ENCODE data around the gene SMYD3. TPM values are rescaled to one million over a fixed set of nuclear protein-coding genes. Genes with fewer than 3 reads are reported as not detected.

Gene SMYD3
- total and polyA plus RNA-seq, 9 of the 15 experiments (the other 6 are each of a cell fraction or from before 2014, with no cell fraction given), result 128 to 440 (median 197) TPM

- TF ChIP-seq GTF2E2 (tag; IDR thresholded peaks at IDR 0.05), result no peak
- peak in 1 of 2 experiments; percentile 37 for TF ChIP-seq E2F6 (IDR thresholded peaks at IDR 0.05; ENCODE audit: borderline replicate concordance in 1 of 2, extremely low read depth in 1 of 2, insufficient read depth in 1 of 2, insufficient read length in 1 of 2, low read depth in 1 of 2, low read length in 1 of 2, poor library complexity in 1 of 2, severe bottlenecking in 1 of 2)
- TF ChIP-seq NCOA4 (IDR thresholded peaks at IDR 0.05; ENCODE audit: partially characterized antibody), result no peak
- TF ChIP-seq STAT5B (CRISPR knock-in tag; IDR thresholded peaks at IDR 0.05), result no peak
- TF ChIP-seq ZSCAN29 (IDR thresholded peaks at IDR 0.05), result no peak
- no peak for TF ChIP-seq MITF (IDR thresholded peaks at IDR 0.05)
- TF ChIP-seq MTA3 (IDR thresholded peaks at IDR 0.05; ENCODE audit: borderline replicate concordance), result 0 out of 2 replicates have a peak, but pooled peaks have one; percentile 17
- TF ChIP-seq TCFL5 (CRISPR knock-in tag; conservative IDR thresholded peaks at IDR 0.05), result no peak
- TF ChIP-seq CCNT2 (IDR thresholded peaks at IDR 0.05; ENCODE audit: borderline replicate concordance, extremely low read depth, insufficient read length, low read depth, low read length), result no peak
- peak; percentile 50 for TF ChIP-seq CREM (IDR thresholded peaks at IDR 0.05; ENCODE audit: low read depth)
- TF ChIP-seq KDM4B (IDR thresholded peaks at IDR 0.05; ENCODE audit: borderline replicate concordance in 2 of 2, low read depth in 1 of 2), result no peak
- TF ChIP-seq RBM17 (IDR thresholded peaks at IDR 0.05; ENCODE audit: borderline replicate concordance, low read depth, low read length), result no peak
- TF ChIP-seq RFX7 (CRISPR knock-in tag; IDR thresholded peaks at IDR 0.05), result no peak
- no peak for TF ChIP-seq PREB (CRISPR knock-in tag; IDR thresholded peaks at IDR 0.05)
- no peak for TF ChIP-seq ILK (tag; IDR thresholded peaks at IDR 0.05; ENCODE audit: borderline replicate concordance, low read depth)
- TF ChIP-seq E2F8 (IDR thresholded peaks at IDR 0.05; ENCODE audit: low read depth, partially characterized antibody), result no peak
- no peak for TF ChIP-seq ZNF780A (CRISPR knock-in tag; IDR thresholded peaks at IDR 0.05)
- TF ChIP-seq TCF15 (CRISPR knock-in tag; IDR thresholded peaks at IDR 0.05), result no peak
- no peak for TF ChIP-seq DNMT1 (IDR thresholded peaks at IDR 0.05)
- TF ChIP-seq HOXB6 (CRISPR knock-in tag; IDR thresholded peaks at IDR 0.05; ENCODE audit: borderline replicate concordance), result no peak
These were observed 355.2 kb downstream of the SMYD3 start (continued) for GRCh38 chr1:246151796-246152434.

Measured in K562 (cell line).